Panc1 (cell line): ENCODE measurements around the gene SVIL. TPM values are rescaled to one million over a fixed set of nuclear protein-coding genes. Genes with fewer than 3 reads are reported as not detected.

Experiments
- ATAC-seq: fragments of 200-7000 bp; cut with Tn5 transposase; 2 replicates; pipeline ENCODE4 v1.9.1; 2020; ENCODE audit warnings: mild to moderate bottlenecking, moderate library complexity
- BruUV-seq: library from RNA; stranded (reverse); fragments of 400-500 nt; replicated peaks from 2 replicates; lab custom pipeline; 2021; lab: Mats Ljungman, UMichigan
- CTCF ChIA-PET: fragments of 300-600 bp; sonication (Branson Sonifier 250); formaldehyde crosslinking; loops from one replicate; lab custom pipeline; 2022; ENCODE audit warnings: antibody characterized with exemption; lab: Charles Lee
- POLR2A ChIA-PET: fragments of 300-600 bp; sonication (Branson Sonifier 250); formaldehyde crosslinking; loops from one replicate; lab custom pipeline; 2022; ENCODE audit warnings: antibody characterized with exemption; lab: Charles Lee
- DNase-seq: peaks from one replicate; pipeline ENCODE4 v3.0.0-alpha.2; 2010; ENCODE audit warnings: low read depth, low spot score
- H3K27ac ChIP-seq: 2 replicates; pipeline ENCODE4 v1.5.1; 2011; ENCODE audit warnings: mild to moderate bottlenecking, low read length, inconsistent platforms
- H3K27me3 ChIP-seq: fragments of 200-500 bp; sonication (Bioruptor generic); 2 replicates; pipeline ENCODE4 v1.6.0; 2014; ENCODE audit warnings: low read length, inconsistent platforms; ENCODE audit not compliant: control insufficient read depth, insufficient read depth
- H3K36me3 ChIP-seq: fragments of 200-500 bp; sonication (Bioruptor generic); 2 replicates; pipeline ENCODE4 v1.5.1; 2014; ENCODE audit warnings: inconsistent platforms, mild to moderate bottlenecking, low read length, moderate library complexity; ENCODE audit not compliant: control insufficient read depth, insufficient read depth
- H3K4me1 ChIP-seq: 2 replicates; pipeline ENCODE4 v1.5.1; 2011; ENCODE audit warnings: inconsistent platforms, mild to moderate bottlenecking, low read length, moderate library complexity; ENCODE audit not compliant: control insufficient read depth, insufficient read depth
- H3K4me3 ChIP-seq, 2 experiments: 2 replicates each; pipeline ENCODE4 v1.5.1; 2011 to 2012; ENCODE audit warnings: low read depth in 2 of 2, low read length in 2 of 2, mild to moderate bottlenecking in 2 of 2, inconsistent platforms in 1 of 2, moderate library complexity in 1 of 2
- H3K9me3 ChIP-seq: fragments of 200-500 bp; sonication (Bioruptor generic); 2 replicates; pipeline ENCODE4 v1.5.1; 2014; ENCODE audit warnings: low read depth, mild to moderate bottlenecking, inconsistent platforms, low read length, moderate library complexity; ENCODE audit not compliant: control insufficient read depth, insufficient read depth
- CTCF ChIP-seq: fragments of 450-650 bp; IDR thresholded peaks from 2 replicates; pipeline ENCODE4 v1.5.1; 2017; ENCODE audit warnings: mild to moderate bottlenecking
- POLR2AphosphoS5 ChIP-seq: IDR thresholded peaks from 2 replicates; pipeline ENCODE4 v1.6.1; 2012; ENCODE audit warnings: mild to moderate bottlenecking, low read depth, low read length, moderate library complexity
- REST ChIP-seq, 2 experiments: IDR thresholded peaks; 2 replicates each; pipeline ENCODE4 v1.6.1; 2011 to 2012; ENCODE audit warnings: low read depth in 2 of 2, control low read depth in 1 of 2, low read length in 1 of 2, mild to moderate bottlenecking in 1 of 2, moderate library complexity in 1 of 2; ENCODE audit not compliant: insufficient read depth in 1 of 2
- SIN3A ChIP-seq: IDR thresholded peaks from 2 replicates; pipeline ENCODE4 v1.6.1; 2012; ENCODE audit warnings: low read depth, mild to moderate bottlenecking, low read length, moderate library complexity, borderline replicate concordance; ENCODE audit not compliant: insufficient read depth
- TCF7L2 ChIP-seq: IDR thresholded peaks from 2 replicates; pipeline ENCODE4 v1.6.1; 2011; ENCODE audit warnings: mild to moderate bottlenecking, low read depth, low read length, inconsistent platforms
- in situ Hi-C: cut with HindIII; loops from 2 replicates; pipeline ENCODE4 v1.10.0; 2016; ENCODE audit warnings: low sequenced_read_pairs, low pct_unique_long_range_greater_than_20kb
- intact Hi-C: fragments of 100-400 bp; cut with micrococcal nuclease; formaldehyde crosslinking; loops from one replicate; pipeline ENCODE4 v1.10.0; 2022; ENCODE audit not compliant: unreplicated experiment
- total RNA-seq: library from RNA; stranded (reverse); gene quantifications from one replicate; pipeline ENCODE4 v1.2.1, GENCODE V29; 2021; ENCODE audit not compliant: unreplicated experiment

Gene SVIL
- total RNA-seq, 1 experiment from 2014 or later: 72.8 TPM

- intact Hi-C loops: no loop called here
- H3K27me3 ChIP-seq: no peaks in the 10 kb centered on the region
- DNase-seq (no peak), ATAC-seq (no peak)
- H3K4me3 ChIP-seq: no peak overlapping the region
- ChIA-PET POLR2A (interaction anchor here (0.5 kb wide), 1 partner anchor 64 kb away, joined by 3 read pairs; no protein-coding TSS in a partner anchor), CTCF (no interaction called here)
- TF ChIP-seq POLR2AphosphoS5: no peak
- TF ChIP-seq TCF7L2: no peak
- no peak for TF ChIP-seq CTCF
- no peak for TF ChIP-seq SIN3A
- no peak for TF ChIP-seq REST (IDR thresholded peaks at IDR 0.05; ENCODE audit: insufficient read depth in 1 of 2, low read depth in 2 of 2, low read length in 1 of 2)
- no peaks in the 10 kb centered on the region for H3K9me3 ChIP-seq
- no peaks in the 10 kb centered on the region for H3K36me3 ChIP-seq
- BruUV-seq: no TSS peak
- in situ Hi-C loops: no loop called here
- no peak overlapping the region for H3K27ac ChIP-seq
- H3K4me1 ChIP-seq: no peaks in the 10 kb centered on the region; the same call in 1 of the 2 replicates
Measured at GRCh38 chr10:29543715-29544114, 91.1 kb downstream of the SVIL start.

GRCh38 chr10:29542723-29543122 lies 92.0 kb downstream of the SVIL start:
- no peak for DNase-seq
- TF ChIP-seq CTCF (no peak), TCF7L2 (no peak), POLR2AphosphoS5 (no peak), REST (IDR thresholded peaks at IDR 0.05; ENCODE audit: insufficient read depth in 1 of 2, low read depth in 2 of 2, low read length in 1 of 2) (no peak), SIN3A (no peak)
- Histone ChIP-seq H3K4me3 (no peak overlapping the region), H3K27ac (no peak overlapping the region), H3K9me3 (no peaks in the 10 kb centered on the region), H3K36me3 (no peaks in the 10 kb centered on the region), H3K4me1 (no peaks in the 10 kb centered on the region; the same call in 1 of the 2 replicates), H3K27me3 (no peaks in the 10 kb centered on the region)
- POLR2A ChIA-PET: no interaction called here
- no TSS peak for BruUV-seq
- in situ Hi-C loops (no loop called here), intact Hi-C loops (no loop called here)
- CTCF ChIA-PET: no interaction called here
- no peak for ATAC-seq
